Astrocyte (in vitro differentiated cells and primary cell): ENCODE data around the gene GLB1L3. TPM values are rescaled to one million over a fixed set of nuclear protein-coding genes. Genes with fewer than 3 reads are reported as not detected.

Experiments
- DNase-seq: peaks from one replicate; pipeline ENCODE4 v3.0.0-alpha.2; 2010; ENCODE audit warnings: low read depth
- FAIRE-seq: peaks from 2 replicates; lab custom pipeline; 2011; peaks lifted over from hg19 to GRCh38; lab: Jason Lieb, UNC
- H2AFZ ChIP-seq: 2 replicates; pipeline ENCODE4 v1.6.0; 2012; ENCODE audit warnings: low read depth, low read length, inconsistent platforms
- H3K27ac ChIP-seq: 2 replicates; pipeline ENCODE4 v1.5.1; 2011; ENCODE audit warnings: low read depth, low read length, inconsistent platforms
- H3K27me3 ChIP-seq: 2 replicates; pipeline ENCODE4 v1.6.0; 2011; ENCODE audit warnings: low read length, inconsistent platforms; ENCODE audit not compliant: insufficient read depth
- H3K36me3 ChIP-seq: 2 replicates; pipeline ENCODE4 v1.5.1; 2011; ENCODE audit warnings: low read length, inconsistent platforms; ENCODE audit not compliant: insufficient read depth
- H3K4me1 ChIP-seq: 2 replicates; pipeline ENCODE4 v1.5.1; 2011; ENCODE audit warnings: low read length, inconsistent platforms; ENCODE audit not compliant: insufficient read depth
- H3K4me2 ChIP-seq: 2 replicates; pipeline ENCODE4 v1.6.0; 2012; ENCODE audit warnings: low read length, inconsistent platforms
- H3K4me3 ChIP-seq: 2 replicates; pipeline ENCODE4 v1.5.1; 2011; ENCODE audit warnings: low read depth, mild to moderate bottlenecking, low read length, inconsistent platforms; ENCODE audit not compliant: insufficient read depth
- H3K79me2 ChIP-seq: 2 replicates; pipeline ENCODE4 v1.6.0; 2012; ENCODE audit warnings: mild to moderate bottlenecking, low read length, inconsistent platforms; ENCODE audit not compliant: insufficient read depth
- H3K9ac ChIP-seq: 2 replicates; pipeline ENCODE4 v1.6.0; 2012; ENCODE audit warnings: mild to moderate bottlenecking, low read length, inconsistent platforms
- H3K9me3 ChIP-seq: 2 replicates; pipeline ENCODE4 v1.5.1; 2012; ENCODE audit warnings: low read depth, mild to moderate bottlenecking, low read length, inconsistent platforms; ENCODE audit not compliant: insufficient read depth
- H4K20me1 ChIP-seq: 2 replicates; pipeline ENCODE4 v1.6.0; 2012; ENCODE audit warnings: low read length, inconsistent platforms; ENCODE audit not compliant: insufficient read depth
- H3K27ac Mint-ChIP-seq: one replicate; pipeline ENCODE4 v1.8.0; 2021; ENCODE audit warnings: mild to moderate bottlenecking, mixed read lengths; ENCODE audit not compliant: unreplicated experiment
- H3K27me3 Mint-ChIP-seq: one replicate; pipeline ENCODE4 v1.8.0; 2021; ENCODE audit warnings: low read depth, mixed read lengths; ENCODE audit not compliant: unreplicated experiment
- H3K36me3 Mint-ChIP-seq: one replicate; pipeline ENCODE4 v1.8.0; 2021; ENCODE audit warnings: low read depth, mixed read lengths; ENCODE audit not compliant: unreplicated experiment
- H3K4me1 Mint-ChIP-seq: one replicate; pipeline ENCODE4 v1.8.0; 2021; ENCODE audit warnings: low read depth, mixed read lengths; ENCODE audit not compliant: unreplicated experiment
- H3K4me3 Mint-ChIP-seq: one replicate; pipeline ENCODE4 v1.8.0; 2021; ENCODE audit warnings: mild to moderate bottlenecking, moderate library complexity, mixed read lengths; ENCODE audit not compliant: unreplicated experiment
- H3K9me3 Mint-ChIP-seq: one replicate; pipeline ENCODE4 v1.8.0; 2021; ENCODE audit warnings: mild to moderate bottlenecking, mixed read lengths; ENCODE audit not compliant: unreplicated experiment
- CTCF ChIP-seq: IDR thresholded peaks from 2 replicates; pipeline ENCODE4 v1.5.1; 2011; ENCODE audit warnings: low read depth, mild to moderate bottlenecking, inconsistent platforms, low read length, moderate library complexity; ENCODE audit not compliant: insufficient read depth
- EZH2 ChIP-seq: IDR thresholded peaks from 2 replicates; pipeline ENCODE4 v1.6.1; 2012; ENCODE audit warnings: mild to moderate bottlenecking, low read length, inconsistent platforms; ENCODE audit not compliant: insufficient read depth
- total RNA-seq: library from RNA; stranded (reverse); gene quantifications from 2 replicates; pipeline ENCODE4 v1.2.1, GENCODE V29; 2021

The GLB1L3 gene
- total RNA-seq, 1 donor from 2014 or later = 0.20 TPM

GRCh38 chr11:134275188-134275533, 1.0 kb upstream of the GLB1L3 start:
- H3K27ac ChIP-seq = no peak overlapping the region
- H3K4me2 ChIP-seq = peak overlapping the region; percentile 81
- Mint-ChIP-seq H3K36me3 (no peaks in the 10 kb centered on the region), H3K4me1 (peaks cover 4% of the 10 kb centered on the region), H3K27me3 (peaks cover 66% of the 10 kb centered on the region), H3K27ac (peak overlapping the region; percentile 75), H3K9me3 (peaks cover 3% of the 10 kb centered on the region), H3K4me3 (peak overlapping the region; percentile 86)
- no peaks in the 10 kb centered on the region for H3K36me3 ChIP-seq
- H4K20me1 ChIP-seq = no peaks in the 10 kb centered on the region
- no peak overlapping the region for H3K9ac ChIP-seq
- H3K4me1 ChIP-seq = peaks cover 10% of the 10 kb centered on the region
- FAIRE-seq = no peak
- H3K4me3 ChIP-seq = no peak overlapping the region
- no peak overlapping the region for H2AFZ ChIP-seq
- H3K9me3 ChIP-seq = peaks cover 7% of the 10 kb centered on the region
- no peaks in the 10 kb centered on the region for H3K79me2 ChIP-seq
- no peak for TF ChIP-seq EZH2
- TF ChIP-seq CTCF = no peak
- H3K27me3 ChIP-seq = peaks cover 74% of the 10 kb centered on the region
- DNase-seq = no peak

GRCh38 chr11:134276396-134277182, 410 bp downstream of the GLB1L3 start:
- Histone ChIP-seq H3K9ac (no peak overlapping the region), H4K20me1 (no peaks in the 10 kb centered on the region), H3K4me3 (peak overlapping the region; percentile 37), H3K79me2 (no peaks in the 10 kb centered on the region), H3K9me3 (peaks cover 7% of the 10 kb centered on the region), H2AFZ (peak overlapping the region; percentile 78), H3K36me3 (no peaks in the 10 kb centered on the region), H3K27me3 (peaks cover 68% of the 10 kb centered on the region), H3K4me2 (peak overlapping the region; percentile 81), H3K4me1 (peaks cover 10% of the 10 kb centered on the region), H3K27ac (no peak overlapping the region)
- Mint-ChIP-seq H3K4me3 (peak overlapping the region; percentile 86), H3K36me3 (no peaks in the 10 kb centered on the region), H3K27ac (no peak overlapping the region), H3K27me3 (peaks cover 61% of the 10 kb centered on the region), H3K4me1 (peaks cover 4% of the 10 kb centered on the region), H3K9me3 (peaks cover 3% of the 10 kb centered on the region)
- no peak for FAIRE-seq
- TF ChIP-seq EZH2 (peak; percentile 95), CTCF (no peak)
- no peak for DNase-seq
